ENCODE data around the gene NINJ2.

Gene NINJ2

GRCh38 chr12:685388-685787 lies 22.1 kb upstream of the NINJ2 start:
- no peak for TF ChIP-seq CTCF (IDR thresholded peaks at IDR 0.05; ENCODE audit: control insufficient read depth, extremely low read depth, insufficient read depth)
- H3K4me3 ChIP-seq (ENCODE audit: low read depth, low read length), result no peak overlapping the region
- no peak for DNase-seq (ENCODE audit: low read depth)

GRCh38 chr12:684416-684815 lies 21.2 kb upstream of the NINJ2 start:
- DNase-seq (ENCODE audit: low read depth), result no peak
- H3K4me3 ChIP-seq (ENCODE audit: low read depth, low read length), result no peak overlapping the region
- no peak for TF ChIP-seq CTCF (IDR thresholded peaks at IDR 0.05; ENCODE audit: control insufficient read depth, extremely low read depth, insufficient read depth)

GRCh38 chr12:681568-682256 lies 18.5 kb upstream of the NINJ2 start:
- H3K4me3 ChIP-seq (ENCODE audit: low read depth, low read length), result no peak overlapping the region
- no peak for TF ChIP-seq CTCF (IDR thresholded peaks at IDR 0.05; ENCODE audit: control insufficient read depth, extremely low read depth, insufficient read depth)
- DNase-seq (ENCODE audit: low read depth), result no peak

GRCh38 chr12:678747-679712 lies 15.8 kb upstream of the NINJ2 start:
- H3K4me3 ChIP-seq (ENCODE audit: low read depth, low read length), result no peak overlapping the region
- no peak for TF ChIP-seq CTCF (IDR thresholded peaks at IDR 0.05; ENCODE audit: control insufficient read depth, extremely low read depth, insufficient read depth)
- no peak for DNase-seq (ENCODE audit: low read depth)

GRCh38 chr12:675562-675961 lies 12.3 kb upstream of the NINJ2 start:
- TF ChIP-seq CTCF (IDR thresholded peaks at IDR 0.05; ENCODE audit: control insufficient read depth, extremely low read depth, insufficient read depth), result no peak
- no peak overlapping the region for H3K4me3 ChIP-seq (ENCODE audit: low read depth, low read length)
- DNase-seq (ENCODE audit: low read depth), result no peak

- DNase-seq (ENCODE audit: low read depth), result no peak
- no peak for TF ChIP-seq CTCF (IDR thresholded peaks at IDR 0.05; ENCODE audit: control insufficient read depth, extremely low read depth, insufficient read depth)
- no peak overlapping the region for H3K4me3 ChIP-seq (ENCODE audit: low read depth, low read length)
Measured at GRCh38 chr12:674272-674781, 11.1 kb upstream of the NINJ2 start.

Measured in LNCaP clone FGC (cell line).